ENCODE results near the gene TOX2.

The TOX2 gene

GRCh38 chr20:44113618-44114376, 199.1 kb downstream of the TOX2 start:
- no peak for DNase-seq

- DNase-seq: no peak
These were observed 200.5 kb downstream of the TOX2 start for GRCh38 chr20:44115181-44115580.

GRCh38 chr20:44115762-44116644, 201.4 kb downstream of the TOX2 start:
- no peak for DNase-seq

- no peak for DNase-seq
These were observed 202.9 kb downstream of the TOX2 start for GRCh38 chr20:44117296-44118184.

- no peak for DNase-seq
These were observed 203.8 kb downstream of the TOX2 start for GRCh38 chr20:44118185-44119033.

Data from cerebellar nuclear complex (tissue), 1 donor.